Measurements from ENCODE around the gene USP34.

The USP34 gene

GRCh38 chr2:61425605-61426155 is 45.2 kb downstream of the USP34 start:
- Mint-ChIP-seq H3K4me3 (no peak overlapping the region), H3K4me1 (peaks cover 5% of the 10 kb centered on the region), H3K27me3 (ENCODE audit: low read depth) (no peaks in the 10 kb centered on the region), H3K9me3 (no peaks in the 10 kb centered on the region), H3K36me3 (ENCODE audit: low read depth) (peaks cover 7% of the 10 kb centered on the region), H3K27ac (no peak overlapping the region)
- TF ChIP-seq CTCF (IDR thresholded peaks at IDR 0.05; ENCODE audit: unreplicated experiment in 3 of 3) = no peak

DNA sequence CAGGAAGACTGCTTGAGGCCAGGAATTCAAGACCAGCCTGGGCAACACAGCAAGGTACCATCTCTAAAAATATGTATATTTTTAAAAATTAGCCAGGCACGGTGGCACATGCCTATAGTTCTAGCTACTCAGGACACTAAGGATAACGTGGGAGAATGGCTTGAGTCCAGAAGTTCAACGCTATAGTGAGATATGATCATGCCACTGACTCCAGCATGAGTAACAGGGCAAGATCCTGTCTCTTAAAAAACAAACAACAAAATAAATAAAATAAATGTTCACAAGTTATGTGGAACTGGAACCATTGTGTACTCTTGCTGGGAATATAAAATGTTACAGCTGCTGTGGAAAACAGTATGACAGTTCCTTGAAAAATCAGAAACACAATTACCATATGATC is 47.2 kb downstream of the USP34 start:
- Mint-ChIP-seq H3K27ac (no peak overlapping the region), H3K4me3 (no peak overlapping the region), H3K36me3 (ENCODE audit: low read depth) (peaks cover 7% of the 10 kb centered on the region), H3K9me3 (no peaks in the 10 kb centered on the region), H3K27me3 (ENCODE audit: low read depth) (no peaks in the 10 kb centered on the region), H3K4me1 (peaks cover 5% of the 10 kb centered on the region)
- TF ChIP-seq CTCF (IDR thresholded peaks at IDR 0.05; ENCODE audit: unreplicated experiment in 3 of 3) = no peak

DNA sequence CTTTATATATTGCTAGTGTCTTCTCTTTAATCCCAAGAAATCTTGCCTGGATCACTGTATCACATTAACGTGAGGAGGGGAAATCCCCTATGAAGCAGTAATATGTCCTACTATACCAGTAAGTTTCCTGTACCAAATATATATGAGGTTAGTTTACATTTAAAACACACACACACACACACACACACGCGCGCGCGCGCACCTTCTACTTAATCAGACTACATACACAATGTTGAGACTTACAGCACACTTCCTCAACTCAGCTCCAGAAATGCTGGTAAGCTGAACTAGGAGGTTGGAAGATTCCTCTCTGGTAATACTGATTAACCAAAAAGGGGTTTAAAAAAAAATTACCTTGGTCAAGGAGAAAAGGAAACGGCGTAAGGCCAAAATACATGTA is 49.3 kb downstream of the USP34 start:
- no peak overlapping the region for H3K4me3 Mint-ChIP-seq
- peaks cover 5% of the 10 kb centered on the region for H3K4me1 Mint-ChIP-seq

DNA sequence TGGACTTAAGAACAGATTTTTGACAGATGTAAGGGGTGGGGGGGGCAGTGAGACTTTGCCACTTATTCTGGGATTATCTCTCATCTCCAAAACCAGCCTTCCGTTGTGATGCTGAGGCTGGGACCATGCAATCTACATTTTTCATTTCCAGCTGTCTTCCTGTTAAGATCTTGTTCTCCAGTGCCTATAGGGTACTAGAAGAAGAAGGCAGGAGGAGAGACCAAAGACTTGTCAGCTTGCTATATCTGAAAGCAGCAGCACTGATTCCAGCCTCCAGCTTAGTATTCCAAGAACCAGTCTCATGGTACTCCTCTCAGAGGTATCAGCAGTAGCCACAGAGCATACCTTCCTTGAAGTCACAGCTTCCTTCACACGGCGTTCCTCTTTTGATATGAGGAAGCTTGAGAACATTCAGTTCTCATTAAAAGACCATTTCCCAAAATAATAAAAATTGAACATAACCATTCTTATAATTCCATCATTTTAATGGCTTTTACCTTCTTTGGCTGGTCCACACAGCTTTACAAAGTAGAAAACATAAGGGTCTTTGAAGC is 49.8 kb downstream of the USP34 start:
- TF ChIP-seq CTCF (IDR thresholded peaks at IDR 0.05; ENCODE audit: unreplicated experiment in 3 of 3) = no peak
- Mint-ChIP-seq H3K4me1 (peaks cover 5% of the 10 kb centered on the region), H3K36me3 (ENCODE audit: low read depth) (peaks cover 8% of the 10 kb centered on the region), H3K4me3 (no peak overlapping the region), H3K9me3 (no peaks in the 10 kb centered on the region), H3K27ac (no peak overlapping the region), H3K27me3 (ENCODE audit: low read depth) (no peaks in the 10 kb centered on the region)

More for the DNA sequence above, 49.3 kb downstream of the USP34 start:
- H3K27ac Mint-ChIP-seq = no peak overlapping the region
- no peaks in the 10 kb centered on the region for H3K27me3 Mint-ChIP-seq (ENCODE audit: low read depth)
- H3K36me3 Mint-ChIP-seq (ENCODE audit: low read depth) = peaks cover 8% of the 10 kb centered on the region
- no peaks in the 10 kb centered on the region for H3K9me3 Mint-ChIP-seq
- TF ChIP-seq CTCF (IDR thresholded peaks at IDR 0.05; ENCODE audit: unreplicated experiment in 3 of 3) = no peak

- no peak for TF ChIP-seq CTCF (IDR thresholded peaks at IDR 0.05; ENCODE audit: unreplicated experiment in 3 of 3)
- peaks cover 10% of the 10 kb centered on the region for H3K4me1 Mint-ChIP-seq
- peaks cover 8% of the 10 kb centered on the region for H3K36me3 Mint-ChIP-seq (ENCODE audit: low read depth)
- no peak overlapping the region for H3K27ac Mint-ChIP-seq
- no peak overlapping the region for H3K4me3 Mint-ChIP-seq
- no peaks in the 10 kb centered on the region for H3K9me3 Mint-ChIP-seq
- H3K27me3 Mint-ChIP-seq (ENCODE audit: low read depth) = no peaks in the 10 kb centered on the region
Observed at GRCh38 chr2:61419570-61419969, 51.3 kb downstream of the USP34 start.

DNA sequence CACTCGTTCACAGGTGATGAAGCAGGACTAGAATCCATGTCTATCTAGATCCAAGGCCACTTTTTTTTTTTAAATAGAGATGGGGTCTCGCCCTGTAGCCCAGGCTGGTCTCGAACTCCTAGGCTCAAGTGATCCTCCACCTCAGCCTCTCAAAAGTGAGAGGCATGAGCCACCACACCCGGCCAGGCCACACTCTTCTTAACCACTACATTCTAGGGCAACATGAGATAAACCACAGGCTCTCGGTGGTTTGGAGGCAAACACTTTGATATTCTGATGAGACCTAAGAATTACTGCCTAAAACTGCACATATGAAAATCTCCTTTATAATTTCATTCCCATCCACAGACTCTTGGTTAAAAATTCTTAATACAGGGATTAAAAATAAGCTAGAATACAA is 51.8 kb downstream of the USP34 start:
- Mint-ChIP-seq H3K9me3 (no peaks in the 10 kb centered on the region), H3K27ac (no peak overlapping the region), H3K4me1 (peaks cover 10% of the 10 kb centered on the region), H3K36me3 (ENCODE audit: low read depth) (peaks cover 8% of the 10 kb centered on the region), H3K27me3 (ENCODE audit: low read depth) (no peaks in the 10 kb centered on the region), H3K4me3 (no peak overlapping the region)
- TF ChIP-seq CTCF (IDR thresholded peaks at IDR 0.05; ENCODE audit: unreplicated experiment in 3 of 3) = no peak
